GM19193 (cell line): ENCODE measurements around the gene LCAT.
A peak's percentile ranks its signal among the peaks of the same experiment; 100 is the strongest.

ENCODE experiments used
- POLR2A ChIP-seq: IDR thresholded peaks from 4 replicates; pipeline ENCODE4 v1.6.1; 2011; ENCODE audit not compliant: insufficient read depth, insufficient read length; ENCODE audit errors: extremely low read depth

The LCAT gene

GRCh38 chr16:67944690-67945391 is 921 bp upstream of the LCAT start:
- no peak for TF ChIP-seq POLR2A

GRCh38 chr16:67943256-67943618 is 683 bp downstream of the LCAT start:
- TF ChIP-seq POLR2A = no peak

- TF ChIP-seq POLR2A = no peak
These were observed 1.2 kb downstream of the LCAT start for GRCh38 chr16:67942510-67943255.

GRCh38 chr16:67942200-67942509 is 1.8 kb downstream of the LCAT start:
- TF ChIP-seq POLR2A = no peak

GRCh38 chr16:67941469-67942199 is 2.3 kb downstream of the LCAT start:
- no peak for TF ChIP-seq POLR2A

- TF ChIP-seq POLR2A = no peak
These were observed 3.4 kb downstream of the LCAT start for GRCh38 chr16:67940446-67941089.

- no peak for TF ChIP-seq POLR2A
These were observed 4.1 kb downstream of the LCAT start for GRCh38 chr16:67939507-67940445.

GRCh38 chr16:67936880-67937605 is 6.9 kb downstream of the LCAT start:
- peak; percentile 62 for TF ChIP-seq POLR2A

- peak; percentile 77 for TF ChIP-seq POLR2A
These were observed 7.6 kb downstream of the LCAT start, which contains the start of gene PSMB10 for GRCh38 chr16:67936124-67936879. Gene PSMB10 (minus strand): TSS chr16:67936850. CDS start chr16:67936749, 101 bp downstream.

- peak; percentile 89 for TF ChIP-seq POLR2A
These were observed 8.4 kb downstream of the LCAT start for GRCh38 chr16:67935402-67936123.

GRCh38 chr16:67935101-67935401 is 8.9 kb downstream of the LCAT start:
- no peak for TF ChIP-seq POLR2A

GRCh38 chr16:67934306-67935100 is 9.4 kb downstream of the LCAT start:
- peak; percentile 4 for TF ChIP-seq POLR2A
